Activated CD4-positive, alpha-beta T cell treated with anti-CD3 and anti-CD28 coated beads, Interleukin-2, amount 50 U/mL, for 4 hours (primary cell): ENCODE results near the gene LAMB4.

Source experiments
- DNase-seq, 2 experiments: peaks; one replicate each; pipeline ENCODE4 v3.0.0-alpha.2; 2020

The LAMB4 gene

DNA sequence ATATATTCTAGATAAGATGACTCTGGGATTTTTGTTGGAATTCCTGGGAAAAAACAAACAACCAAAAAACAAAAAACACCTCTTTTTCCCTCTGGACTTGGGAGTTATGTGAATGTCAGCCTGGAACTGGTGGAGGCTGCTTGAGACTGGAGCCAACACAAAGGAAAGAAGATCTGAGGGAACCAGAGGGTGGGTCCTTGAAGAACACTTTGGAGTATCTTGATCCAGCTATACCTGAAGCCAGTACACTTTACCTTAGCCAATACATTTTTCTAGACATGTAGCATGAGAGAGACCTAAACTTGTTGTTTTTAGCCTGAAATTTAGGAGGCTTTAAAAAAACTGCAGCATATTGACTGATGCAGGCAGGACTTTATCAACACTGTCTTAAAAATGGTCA lies 121.3 kb downstream of the LAMB4 start:
- DNase-seq, result no peak

DNA sequence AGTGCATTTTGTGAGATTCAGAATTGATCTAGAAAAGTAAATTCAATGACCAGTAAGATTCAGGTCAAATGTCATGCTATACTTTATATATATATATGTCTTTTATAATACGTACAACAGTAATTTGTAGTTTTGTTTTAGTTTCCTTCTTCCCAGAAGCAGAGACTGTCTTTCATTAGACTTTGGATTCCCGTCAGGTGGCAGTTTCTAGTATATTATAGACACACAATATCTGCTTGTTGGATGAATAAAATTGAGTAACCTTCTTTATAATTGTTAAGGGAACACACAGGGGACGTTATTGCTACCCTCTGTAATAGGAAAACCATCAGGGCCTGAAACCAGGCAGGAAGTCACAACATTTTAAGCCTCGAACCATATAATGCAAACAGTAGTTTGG lies 121.9 kb downstream of the LAMB4 start:
- DNase-seq, result no peak

DNA sequence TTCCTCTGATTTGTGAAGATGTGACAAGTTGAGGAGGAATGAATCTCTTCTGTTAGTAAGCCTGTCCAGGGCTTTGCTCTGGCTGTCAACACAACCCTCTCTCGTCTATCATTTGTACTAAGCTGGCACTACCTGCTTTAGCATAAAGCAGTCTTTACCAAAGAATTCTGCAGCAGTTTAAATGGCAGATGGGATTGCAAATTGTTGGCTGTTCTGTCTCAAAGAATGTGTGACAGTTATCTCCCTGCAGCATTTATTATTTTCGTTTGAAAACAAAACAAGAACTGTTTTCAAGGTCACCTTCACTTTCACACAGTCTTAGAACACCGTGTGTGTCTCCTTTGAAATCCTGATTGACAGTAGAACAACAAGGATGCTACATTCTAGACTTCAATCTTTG lies 122.4 kb downstream of the LAMB4 start:
- no peak for DNase-seq

DNA sequence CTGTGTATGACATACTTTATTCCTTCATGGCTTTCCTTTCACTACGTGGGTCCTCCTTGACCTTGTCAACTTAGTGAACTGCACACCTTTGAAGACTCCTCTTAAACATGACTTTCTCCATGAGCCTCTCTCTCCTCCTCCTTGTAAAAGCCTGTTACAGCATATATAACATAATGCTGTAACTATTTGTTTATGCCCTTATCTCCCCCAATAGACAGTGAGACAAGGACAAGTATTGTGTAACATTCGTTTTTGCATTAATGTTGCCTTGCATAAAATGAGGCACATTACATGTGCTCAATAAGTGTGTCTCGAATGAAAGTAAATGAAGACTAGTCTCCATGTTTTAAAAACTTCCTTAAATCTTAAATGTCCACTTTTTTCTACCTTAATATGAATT lies 122.9 kb downstream of the LAMB4 start:
- no peak for DNase-seq

DNA sequence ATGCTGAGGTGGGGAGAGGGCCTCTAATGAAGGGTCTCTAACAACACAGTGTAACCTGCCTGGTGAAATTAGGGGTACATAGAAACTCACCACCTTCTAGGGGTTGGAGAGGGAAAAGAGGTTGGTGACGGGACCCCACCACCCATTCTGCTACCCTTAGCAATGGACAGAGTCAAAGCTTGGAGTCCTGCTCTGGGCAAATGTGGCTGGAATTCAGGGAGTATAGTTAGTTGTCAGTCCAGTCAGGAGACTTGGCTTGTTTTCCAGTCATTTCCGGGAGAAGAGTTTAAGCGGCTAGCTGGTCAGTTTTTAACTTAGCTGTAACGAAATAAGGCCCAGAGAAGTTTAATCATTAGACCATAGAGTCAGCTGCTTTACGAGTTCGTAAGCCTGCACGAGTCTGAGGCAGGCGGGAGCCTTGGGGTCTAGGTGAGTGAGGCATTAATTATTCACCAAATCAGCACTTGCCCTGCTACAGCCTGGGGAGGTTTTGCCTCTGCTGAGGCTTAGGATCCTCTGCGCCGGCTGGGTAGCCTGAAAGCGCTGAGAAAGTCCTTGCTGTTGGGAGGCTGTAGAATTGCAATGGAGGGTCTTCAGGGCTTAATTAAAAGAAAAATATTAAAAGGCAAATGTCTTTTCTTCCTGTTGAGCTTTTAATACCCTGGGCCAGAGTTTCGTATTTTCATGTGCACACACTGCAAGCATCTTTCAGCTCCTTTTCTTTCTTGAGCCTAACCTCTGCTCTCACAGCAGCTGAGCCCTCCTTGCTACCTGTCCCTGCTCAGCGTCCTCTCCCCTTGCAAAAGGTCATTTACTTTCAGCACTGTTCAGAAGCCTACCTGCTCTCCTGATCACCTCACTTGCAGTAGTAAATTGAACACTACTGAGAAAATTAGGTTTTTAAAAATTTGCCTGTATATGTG lies 125.7 kb downstream of the LAMB4 start:
- DNase-seq, result no peak

DNA sequence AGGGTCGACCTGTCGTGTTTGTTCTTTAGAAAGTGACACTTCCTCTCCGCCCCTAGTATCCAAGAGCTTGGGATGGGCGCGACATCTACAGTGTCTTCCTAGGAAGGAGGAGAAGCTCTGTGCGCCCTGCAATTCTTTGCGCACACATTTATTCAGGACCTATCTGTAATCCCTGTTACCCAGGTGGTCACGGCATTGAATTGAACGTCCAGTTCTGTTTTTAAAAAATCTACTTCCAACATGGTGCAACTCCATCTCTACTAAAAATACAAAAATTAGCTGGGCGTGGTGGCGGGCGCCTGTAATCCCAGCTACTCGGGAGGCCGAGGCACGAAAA lies 126.6 kb downstream of the LAMB4 start:
- no peak for DNase-seq

DNA sequence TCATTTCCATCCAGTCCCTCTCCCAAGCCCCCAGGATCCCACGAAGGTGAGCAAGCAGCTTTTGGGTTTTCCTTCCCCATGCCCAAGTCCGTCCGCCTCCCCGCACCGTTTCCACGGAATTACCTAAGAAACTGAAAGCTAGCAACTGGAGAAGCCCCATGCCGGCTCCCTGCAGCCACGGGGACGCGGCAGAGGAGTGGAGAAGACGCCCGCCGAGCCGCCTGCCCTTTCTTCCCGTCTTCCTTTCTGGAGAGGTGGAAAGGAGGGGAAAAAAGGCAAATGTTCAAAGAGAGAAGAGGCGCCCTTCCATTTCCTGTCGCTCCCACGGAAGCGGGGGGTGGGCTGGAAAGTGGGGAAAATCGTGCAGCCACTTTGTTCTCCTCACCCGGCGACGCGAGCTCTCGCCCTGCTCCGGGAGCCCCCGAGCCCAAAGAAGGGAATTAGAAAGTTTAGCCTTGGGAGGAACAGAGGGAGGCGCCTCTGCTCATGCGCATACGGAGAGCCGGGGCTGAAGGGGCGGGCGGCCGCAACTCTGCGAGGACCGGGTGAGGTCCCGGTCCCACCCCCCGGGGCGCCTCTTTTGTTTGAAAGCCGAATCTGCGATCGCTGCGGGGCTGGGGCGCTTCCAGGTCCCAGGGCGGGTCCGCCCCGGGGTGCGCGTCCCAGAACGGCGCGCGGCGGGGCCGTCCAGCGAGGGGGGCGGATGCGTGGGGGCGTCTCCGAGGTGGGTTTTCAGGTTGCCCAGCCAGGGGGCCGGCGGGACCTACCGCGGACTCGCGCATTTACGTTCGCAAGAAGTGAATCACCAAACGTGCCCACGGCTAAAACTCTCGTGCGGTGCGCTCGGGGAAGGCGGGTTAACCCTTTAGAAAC lies 127.2 kb downstream of the LAMB4 start, which contains the start of gene LAMB1:
Gene LAMB1, minus strand, starts transcription at position 436 of the 873 bp plus-strand sequence. Its CDS starts 276 bp downstream, at position 160.
- DNase-seq, result no peak

DNA sequence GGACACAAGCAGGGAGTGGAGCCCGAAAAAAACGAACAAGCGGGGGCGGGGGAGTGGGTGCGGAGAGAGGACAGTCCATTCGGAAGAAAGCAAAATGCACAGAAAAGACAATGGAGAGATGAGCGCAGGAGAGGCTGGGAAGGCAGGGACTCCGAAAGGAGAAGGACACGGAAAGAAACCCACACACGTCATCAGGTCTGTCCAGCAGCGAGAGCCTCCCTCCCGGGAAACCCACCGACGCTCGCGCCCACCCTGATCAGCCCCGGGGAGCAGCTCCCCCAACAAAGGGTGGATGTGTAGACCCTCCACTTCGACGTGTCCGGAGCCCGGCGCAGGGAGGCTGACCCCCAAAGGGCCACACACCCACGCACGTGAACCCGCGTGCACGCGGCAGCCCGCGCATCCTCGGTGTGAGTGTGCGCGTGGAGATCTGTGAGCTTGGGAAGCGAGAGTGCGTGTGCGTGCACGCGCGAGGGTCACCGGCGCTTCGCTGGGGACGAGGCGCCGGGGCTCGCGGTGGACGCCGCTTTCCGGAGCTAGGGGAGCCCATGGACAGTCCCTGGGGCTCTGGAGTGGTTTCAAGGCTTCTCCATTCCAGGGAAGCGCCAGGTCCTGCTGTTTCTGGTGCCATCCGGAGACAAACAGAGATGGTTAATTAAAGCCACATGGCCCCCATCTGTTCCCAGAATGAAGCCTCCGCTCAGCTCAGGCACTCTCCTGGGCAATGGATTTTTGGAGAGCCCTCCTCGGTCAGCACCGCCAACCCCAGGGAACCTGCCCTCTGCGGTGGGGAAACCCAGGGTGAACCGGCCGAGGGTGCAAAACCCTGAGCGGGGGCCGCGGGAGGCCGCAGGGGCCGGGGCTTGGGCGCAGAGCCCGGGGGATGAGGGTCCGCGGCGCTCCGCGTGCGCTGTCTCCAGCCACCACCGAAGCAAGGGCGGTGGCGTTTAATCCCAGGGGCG lies 128.1 kb downstream of the LAMB4 start:
- DNase-seq, result no peak

DNA sequence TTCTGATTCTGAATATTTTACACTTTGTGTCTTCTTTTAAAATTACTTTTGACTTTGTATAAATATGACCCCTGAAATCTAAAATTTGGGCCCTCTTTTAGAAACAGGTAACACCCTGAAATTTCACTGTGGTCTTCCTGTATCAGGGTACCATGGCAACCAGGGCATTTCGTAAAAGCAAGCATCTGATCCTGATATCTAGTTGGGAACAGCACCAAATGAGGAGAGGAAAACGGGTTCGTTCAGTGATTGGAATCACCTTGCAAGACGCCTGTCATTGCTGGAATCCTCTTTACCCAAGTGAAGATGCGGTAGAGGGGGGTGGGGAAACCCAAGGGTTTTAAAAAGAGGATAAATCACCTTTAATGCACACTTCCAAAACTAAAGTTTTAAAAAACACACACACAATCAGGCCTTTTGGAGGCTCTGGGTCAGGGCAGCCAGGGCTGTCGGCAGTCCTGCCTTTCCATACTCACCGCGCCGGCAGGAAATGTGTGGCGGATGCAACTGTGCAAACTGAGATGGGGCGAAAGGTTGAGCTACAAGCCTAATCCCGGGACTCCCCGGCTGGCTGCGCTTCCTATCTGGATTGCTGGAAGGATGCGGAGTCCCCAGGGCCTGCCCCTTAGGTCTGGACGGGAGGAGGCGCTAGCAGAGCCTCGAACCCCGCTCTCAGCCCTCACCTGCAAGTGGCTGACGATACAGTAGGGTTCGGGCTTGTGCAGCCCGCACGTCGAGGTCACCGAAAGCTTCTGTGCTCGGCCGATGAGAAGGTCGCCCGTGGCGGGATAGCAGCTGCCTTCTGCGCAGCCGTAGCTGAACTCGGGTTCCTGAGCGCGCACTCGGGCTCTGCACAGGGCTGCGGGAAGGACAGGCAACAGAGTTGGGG lies 129.0 kb downstream of the LAMB4 start:
- no peak for DNase-seq

DNA sequence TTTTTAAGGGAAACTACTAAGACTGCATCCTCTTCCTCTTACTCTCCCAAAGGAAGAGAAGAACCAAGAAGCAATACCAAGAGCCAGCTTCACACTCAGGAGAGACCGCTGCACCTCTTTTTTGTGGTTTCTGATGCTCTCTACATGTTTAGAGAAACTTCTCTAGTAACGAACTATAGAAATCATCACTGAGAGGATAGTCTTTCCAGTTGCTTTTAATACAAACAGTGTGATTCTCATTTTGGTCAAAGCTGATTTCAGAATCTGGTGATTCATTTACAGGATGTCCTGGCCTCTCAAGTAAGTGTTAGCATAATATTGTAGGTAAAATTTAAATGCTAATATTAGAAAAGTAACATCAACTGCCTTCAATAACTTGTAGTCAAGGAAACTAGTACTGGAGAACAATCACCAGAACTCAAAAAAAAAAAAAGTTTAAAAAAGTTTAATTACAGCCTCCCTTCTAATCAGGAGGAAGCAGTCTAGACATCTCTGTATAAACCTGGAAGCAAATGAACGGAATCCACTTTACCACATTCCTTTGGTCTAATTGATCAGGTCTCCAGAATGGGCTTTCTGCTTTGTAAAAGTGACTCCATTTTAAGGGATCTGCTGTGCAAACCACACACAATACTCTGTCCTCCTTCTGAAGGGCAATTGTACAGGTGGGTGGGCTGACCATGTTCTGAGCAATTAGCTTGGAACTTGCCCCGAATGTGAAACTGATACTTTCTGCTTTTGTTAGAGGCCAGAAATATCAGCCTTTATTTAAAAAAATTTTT lies 130.2 kb downstream of the LAMB4 start:
- DNase-seq, result no peak

DNA sequence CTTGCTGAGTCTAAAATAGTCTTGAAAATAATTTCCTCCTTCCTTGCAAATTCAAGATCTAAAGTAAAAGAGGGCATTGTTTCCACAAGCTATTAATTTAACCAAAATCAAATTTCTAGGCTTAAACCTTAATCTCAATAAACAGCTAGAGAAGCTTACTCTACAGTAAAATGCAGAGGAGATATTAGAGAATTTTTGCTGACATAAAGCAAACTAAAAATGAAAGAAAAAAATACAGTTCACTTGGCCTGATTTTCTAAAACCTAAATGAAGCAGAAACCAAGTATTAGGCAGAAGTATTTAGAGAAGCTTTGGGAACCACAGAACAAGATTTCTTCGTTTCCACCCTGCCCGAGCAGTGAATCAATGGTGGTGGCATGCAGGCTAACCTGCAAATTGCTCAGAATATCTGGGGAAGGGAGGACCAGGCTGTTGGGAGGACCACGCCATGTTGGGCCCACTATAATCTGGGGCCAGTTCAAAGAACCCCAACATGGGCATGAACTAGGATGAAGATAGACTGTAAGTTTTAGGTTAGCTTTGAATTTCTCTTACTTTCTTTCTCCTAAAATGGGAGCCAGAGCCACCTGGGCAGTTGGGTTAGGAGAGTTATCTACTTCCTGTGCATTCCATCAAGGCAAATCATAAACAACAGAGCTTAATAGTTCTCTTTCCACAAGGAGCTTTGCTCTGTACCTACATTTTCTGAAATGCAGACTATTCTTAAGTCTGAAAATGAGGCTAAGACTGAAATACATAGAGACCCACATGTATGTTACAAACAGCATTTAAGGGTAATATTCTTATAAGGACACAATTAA lies 131.3 kb downstream of the LAMB4 start:
- DNase-seq, result no peak

DNA sequence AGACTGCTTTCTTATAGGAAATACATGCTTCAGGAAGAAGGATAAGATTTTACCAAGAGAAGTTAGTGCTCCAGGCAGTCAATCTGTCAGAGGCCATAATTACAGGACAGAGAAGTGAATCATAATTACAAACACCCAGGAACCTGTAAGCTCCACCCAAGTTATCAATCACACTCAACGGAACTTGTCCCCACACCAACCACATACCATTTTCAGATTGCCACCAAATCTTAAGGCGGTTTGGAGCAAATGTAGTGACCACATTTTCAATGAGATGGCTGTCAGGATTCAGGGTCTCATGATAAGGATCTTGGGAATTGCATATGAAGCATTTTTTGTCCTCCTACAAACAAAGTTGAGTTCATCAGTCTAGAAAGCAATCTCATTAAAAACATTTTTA lies 132.0 kb downstream of the LAMB4 start:
- no peak for DNase-seq

DNA sequence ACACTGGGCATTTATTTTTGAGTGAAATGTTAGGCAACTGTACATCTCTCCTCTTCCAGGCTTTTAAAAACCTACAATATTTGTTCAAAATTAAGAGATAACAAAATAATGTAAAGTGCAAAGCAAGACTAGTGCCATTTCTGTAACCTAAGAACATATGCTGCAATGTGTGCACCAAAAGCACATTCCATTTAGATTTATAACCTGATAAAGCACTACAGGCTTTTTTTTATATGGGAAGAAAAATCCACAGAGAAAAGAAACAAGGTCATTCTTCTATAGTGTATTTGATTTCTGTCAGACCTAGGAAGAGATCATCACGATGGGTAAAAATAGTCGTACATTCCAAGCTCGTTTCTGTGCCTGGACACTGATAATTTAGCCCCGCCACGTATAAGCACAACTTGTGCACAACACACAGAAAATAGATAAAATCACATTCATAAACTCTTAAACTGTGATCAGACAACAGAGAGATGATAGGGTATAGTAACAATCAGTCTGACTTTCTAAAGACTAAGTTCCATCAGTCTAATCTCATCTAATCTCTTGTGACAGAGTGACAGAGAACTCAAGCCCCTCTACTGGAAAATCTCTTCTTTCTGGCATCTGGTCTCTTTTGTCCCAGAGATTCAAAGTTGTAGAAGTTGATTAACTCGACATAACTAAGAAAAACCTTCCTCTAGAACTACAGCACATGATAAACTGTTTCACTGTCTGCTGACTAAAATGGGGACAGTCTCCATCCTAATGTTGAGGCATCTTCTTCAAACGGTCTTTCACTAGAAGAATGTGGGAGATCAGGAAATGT lies 133.9 kb downstream of the LAMB4 start:
- no peak for DNase-seq

DNA sequence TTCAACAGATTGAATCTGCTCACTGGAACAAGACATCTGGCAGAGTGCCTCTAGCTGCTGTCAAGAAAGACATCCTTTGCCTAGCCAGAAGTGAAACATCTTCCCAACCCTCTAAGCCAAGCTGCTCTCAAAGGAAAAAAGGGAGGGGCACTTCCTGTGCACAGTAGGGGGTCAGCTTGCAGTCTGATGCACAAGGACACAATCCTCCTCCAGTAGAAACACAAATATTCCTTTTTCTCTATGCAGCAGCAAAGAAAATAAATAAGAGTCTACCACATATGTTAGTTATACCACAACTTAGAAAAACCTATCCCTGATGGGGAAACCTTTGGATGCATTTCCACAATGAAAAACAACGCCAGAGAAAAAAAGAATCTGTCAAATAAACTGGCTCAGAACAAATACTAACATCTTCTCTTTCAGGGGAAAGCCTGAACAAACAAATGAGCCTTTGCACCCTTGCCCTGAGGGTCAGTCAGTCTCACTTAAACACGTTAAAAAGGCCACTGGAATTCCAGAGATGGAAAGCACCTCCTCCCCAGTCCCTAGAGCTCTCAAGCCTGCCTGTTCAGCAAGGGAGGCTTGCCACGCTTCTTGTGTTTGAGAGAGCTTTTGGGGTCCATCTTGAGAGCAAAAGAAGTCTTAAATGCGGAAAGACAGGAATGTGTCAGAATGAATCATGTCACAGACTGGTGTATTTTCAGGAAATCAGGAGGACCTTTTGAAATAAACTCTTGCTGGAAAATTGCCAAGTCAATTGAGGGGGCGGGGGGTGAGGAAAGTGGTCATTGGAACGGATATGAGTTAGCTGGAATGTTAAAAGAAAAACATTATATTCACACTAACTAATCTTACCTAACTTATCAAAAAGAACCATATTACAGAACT lies 134.7 kb downstream of the LAMB4 start:
- DNase-seq, result no peak

DNA sequence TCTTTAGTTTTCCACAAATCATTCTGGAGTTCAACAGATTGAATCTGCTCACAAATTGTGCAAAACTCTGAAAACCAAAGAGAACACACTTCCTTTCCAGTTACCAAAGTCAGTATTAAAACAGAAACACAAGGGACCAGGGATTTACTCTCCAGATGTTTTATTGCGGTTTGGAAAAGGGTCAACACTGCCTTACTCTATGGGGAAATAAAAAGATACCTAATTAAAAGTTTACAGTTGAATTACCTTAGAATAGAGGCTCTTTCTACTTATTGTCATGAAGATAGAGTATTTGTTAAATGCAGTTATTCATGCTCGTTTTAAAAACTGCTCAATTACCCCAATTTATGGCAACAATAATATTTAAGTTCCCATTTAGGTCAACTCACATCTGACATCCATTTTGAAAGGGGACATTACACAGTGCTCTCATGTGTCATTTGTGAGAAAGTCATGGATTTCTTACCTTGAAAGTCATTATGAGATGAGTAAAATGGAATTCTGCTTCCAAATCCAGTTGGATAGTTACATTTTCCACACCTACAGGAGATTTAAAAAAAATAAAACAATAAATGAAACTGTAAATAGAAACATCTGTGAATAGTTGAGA lies 135.6 kb downstream of the LAMB4 start:
- no peak for DNase-seq

DNA sequence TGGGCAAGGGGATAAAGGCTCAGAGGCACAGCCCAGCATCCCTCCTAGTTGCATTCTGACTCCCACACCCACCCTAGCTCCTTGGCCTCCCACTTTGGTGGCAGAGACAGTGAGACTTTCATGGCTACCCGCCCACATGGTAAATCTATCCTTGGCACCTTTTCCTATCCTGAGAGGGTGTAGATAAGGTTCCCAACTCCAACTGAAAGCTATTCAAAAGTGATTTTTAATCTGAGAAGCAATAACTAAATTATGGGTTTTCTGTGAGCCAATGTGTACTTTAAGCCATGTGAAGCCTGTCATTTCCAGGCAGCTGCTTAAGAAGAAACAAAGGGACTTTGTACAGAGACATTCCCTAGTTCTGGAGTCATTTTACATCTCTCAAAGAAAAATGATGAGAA lies 136.3 kb downstream of the LAMB4 start:
- DNase-seq, result no peak

DNA sequence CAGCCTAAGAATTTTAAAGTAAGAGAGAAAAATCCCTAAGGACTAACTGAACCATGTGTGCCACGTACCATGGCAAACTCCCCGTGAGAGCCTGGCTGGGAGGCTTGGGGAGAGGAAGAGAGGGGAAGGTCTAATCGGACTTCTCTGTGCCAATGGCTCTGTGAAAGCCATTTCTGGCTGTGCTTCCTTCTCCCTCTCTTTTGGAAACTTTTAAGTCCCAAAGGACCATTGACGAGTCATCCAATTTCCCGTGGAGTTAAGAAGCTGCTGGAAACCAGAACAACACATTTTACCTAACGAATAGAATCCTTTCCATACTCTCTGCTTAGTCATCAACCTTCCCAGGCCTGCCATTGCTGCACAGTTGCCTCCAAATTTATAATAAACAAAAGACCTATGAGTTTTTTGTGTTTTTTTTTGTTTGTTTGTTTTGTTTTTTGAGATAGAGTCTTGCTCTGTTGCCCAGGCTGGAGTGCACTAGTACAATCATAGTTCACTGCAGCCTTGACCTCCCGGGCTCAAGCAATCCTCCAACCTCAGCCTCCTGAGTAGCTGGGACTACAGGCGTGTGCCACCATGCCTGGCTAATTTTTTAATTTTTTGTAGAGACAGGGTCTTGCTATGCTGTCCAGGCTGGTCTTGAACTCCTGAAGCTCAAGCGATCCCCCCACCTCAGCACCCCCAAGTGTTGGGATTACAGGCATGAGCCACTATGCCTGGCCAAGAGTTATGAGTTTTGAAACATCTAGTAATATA lies 140.4 kb downstream of the LAMB4 start:
- DNase-seq, result no peak
